ENCODE measurements around the gene CBL. TPM values are rescaled to one million over a fixed set of nuclear protein-coding genes. Genes with fewer than 3 reads are reported as not detected.

The CBL gene
- total and polyA plus RNA-seq, 9 donors: 3.6 to 17.9 (median 12.3) TPM

DNA sequence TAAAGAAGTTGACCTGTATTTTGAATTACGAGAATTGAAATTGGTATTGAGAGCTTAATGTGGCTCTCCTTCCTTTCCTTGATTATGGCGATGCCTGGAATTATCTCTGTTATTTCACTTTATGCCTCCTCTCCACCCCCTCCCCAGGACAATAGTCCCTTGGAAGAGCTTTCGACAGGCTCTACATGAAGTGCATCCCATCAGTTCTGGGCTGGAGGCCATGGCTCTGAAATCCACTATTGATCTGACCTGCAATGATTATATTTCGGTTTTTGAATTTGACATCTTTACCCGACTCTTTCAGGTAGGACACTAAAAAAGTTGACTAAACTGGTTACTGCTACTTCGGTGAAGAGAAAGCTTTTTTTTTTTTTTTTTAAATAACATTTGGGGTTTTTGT is 67.6 kb downstream of the CBL start:
- Histone ChIP-seq H3K4me1 (ENCODE audit: insufficient read depth) (no peaks in the 10 kb centered on the region), H3K27me3 (no peaks in the 10 kb centered on the region), H3K9me3 (no peaks in the 10 kb centered on the region), H3K27ac (no peak overlapping the region), H3K36me3 (no peaks in the 10 kb centered on the region), H3K4me3 (no peak overlapping the region)
- no peak for DNase-seq
- intact Hi-C loops (cut with DNase I): no loop called here
- 92 to 96% (median 94%) methylated on average over 6 of the region's 6 CpGs for WGBS, 3 donors
- TF ChIP-seq CTCF (IDR thresholded peaks at IDR 0.05): no peak

DNA sequence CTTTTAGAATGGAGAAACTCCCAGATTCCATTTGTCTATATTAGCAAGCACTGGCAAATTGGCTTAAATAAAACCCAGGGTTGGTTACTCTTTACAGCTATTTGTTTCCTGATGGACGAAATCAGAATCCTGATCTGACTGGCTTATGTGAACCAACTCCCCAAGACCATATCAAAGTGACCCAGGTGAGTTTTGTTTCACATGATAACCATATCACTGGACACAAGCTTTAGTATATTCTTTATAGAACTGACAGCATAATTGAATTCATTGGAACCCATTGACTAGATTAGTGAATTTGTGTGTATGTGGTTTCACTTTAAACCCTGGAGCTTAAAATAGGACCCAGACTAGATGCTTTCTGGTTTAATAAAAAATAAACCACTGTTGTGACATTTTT is 71.5 kb downstream of the CBL start:
- Histone ChIP-seq H3K36me3 (no peaks in the 10 kb centered on the region), H3K27me3 (no peaks in the 10 kb centered on the region), H3K4me1 (ENCODE audit: insufficient read depth) (no peaks in the 10 kb centered on the region), H3K27ac (no peak overlapping the region), H3K9me3 (no peaks in the 10 kb centered on the region), H3K4me3 (no peak overlapping the region)
- WGBS, 3 donors: 89 to 97% (median 95%) methylated on average over 1 of the region's 1 CpG
- TF ChIP-seq POLR2A (IDR thresholded peaks at IDR 0.05) (no peak), CTCF (IDR thresholded peaks at IDR 0.05) (no peak), EP300 (IDR thresholded peaks at IDR 0.05) (no peak)
- DNase-seq: no peak
- intact Hi-C loops (cut with DNase I): no loop called here

DNA sequence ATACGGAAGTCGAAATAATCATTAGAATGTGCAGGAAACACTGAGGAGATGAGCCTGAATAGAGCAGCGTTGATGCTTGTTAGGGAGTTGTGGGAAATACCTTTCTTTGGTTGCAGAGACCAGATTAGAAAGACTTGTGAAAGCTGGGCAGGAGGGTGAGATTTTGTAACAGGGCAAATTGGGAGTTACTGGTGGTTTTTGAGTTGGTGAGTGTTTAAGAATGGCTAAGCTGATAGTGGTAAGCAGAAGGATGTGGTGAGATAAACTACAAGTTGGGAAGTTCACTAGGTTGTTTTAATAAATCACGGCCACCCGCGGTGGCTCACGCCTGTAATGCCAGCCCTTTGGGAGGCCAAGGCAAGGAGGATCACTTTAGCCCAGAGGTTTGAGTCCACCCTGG is 76.4 kb downstream of the CBL start:
- WGBS, 3 donors: 90 to 94% (median 90%) methylated on average over 7 of the region's 7 CpGs
- no peaks in the 10 kb centered on the region for H3K9me3 ChIP-seq
- intact Hi-C loops (cut with DNase I): loop anchor here in 1 of 4 donors (10.0 kb wide), 1 partner anchor 68 kb away; no protein-coding TSS in a partner anchor

GRCh38 chr11:119284344-119285157 is 78.4 kb downstream of the CBL start:
- Histone ChIP-seq H3K4me3 (no peak overlapping the region), H3K27ac (no peak overlapping the region), H3K27me3 (no peaks in the 10 kb centered on the region), H3K4me1 (ENCODE audit: insufficient read depth) (no peaks in the 10 kb centered on the region), H3K36me3 (no peaks in the 10 kb centered on the region), H3K9me3 (no peaks in the 10 kb centered on the region)
- intact Hi-C loops (cut with DNase I): loop anchor here in 1 of 4 donors (10.0 kb wide), 1 partner anchor 70 kb away; no protein-coding TSS in a partner anchor
- TF ChIP-seq CTCF (IDR thresholded peaks at IDR 0.05) (no peak), EP300 (IDR thresholded peaks at IDR 0.05) (no peak), POLR2A (IDR thresholded peaks at IDR 0.05) (no peak)
- DNase-seq: no peak
- 67 to 72% (median 69%) methylated on average over 9 of the region's 9 CpGs for WGBS, 3 donors

More for the DNA sequence above, 76.4 kb downstream of the CBL start:
- Histone ChIP-seq H3K4me3 (no peak overlapping the region), H3K27me3 (no peaks in the 10 kb centered on the region), H3K36me3 (no peaks in the 10 kb centered on the region), H3K4me1 (ENCODE audit: insufficient read depth) (no peaks in the 10 kb centered on the region), H3K27ac (no peak overlapping the region)
- DNase-seq: no peak
- TF ChIP-seq EP300 (IDR thresholded peaks at IDR 0.05): no peak
- TF ChIP-seq CTCF (IDR thresholded peaks at IDR 0.05): no peak
- TF ChIP-seq POLR2A (IDR thresholded peaks at IDR 0.05): no peak
